ENCODE measurements around the gene NLGN1. TPM values are rescaled to one million over a fixed set of nuclear protein-coding genes. Genes with fewer than 3 reads are reported as not detected.

NLGN1 gene
- total RNA-seq, 1 donor from 2014 or later: 3.9 TPM

DNA sequence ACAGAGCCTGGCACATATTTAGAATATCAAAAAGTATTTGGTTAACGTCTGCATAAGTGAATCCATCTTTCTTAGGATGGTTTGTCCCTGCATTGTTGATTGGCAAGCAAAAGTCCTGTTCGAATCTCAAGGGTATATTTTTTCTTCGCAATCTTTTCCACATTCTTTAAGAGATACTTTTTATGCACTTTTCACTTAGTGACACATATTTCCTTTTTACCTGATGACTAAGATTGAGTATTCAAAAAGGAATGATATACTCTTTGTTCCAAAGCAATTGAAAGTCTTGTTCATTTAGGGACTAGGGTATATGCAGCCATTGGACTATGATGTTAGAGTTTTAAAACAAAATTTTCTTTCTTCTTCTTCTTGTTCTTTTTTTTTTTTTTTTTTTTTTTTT is 349.9 kb downstream of the NLGN1 start:
- no peak overlapping the region for H3K27ac ChIP-seq
- H3K27me3 ChIP-seq (ENCODE audit: low read depth): no peaks in the 10 kb centered on the region
- DNase-seq: no peak
- no peaks in the 10 kb centered on the region for H3K9me3 ChIP-seq
- no peaks in the 10 kb centered on the region for H3K4me1 ChIP-seq
- TF ChIP-seq CTCF (IDR thresholded peaks at IDR 0.05): no peak
- ATAC-seq: no peak
- intact Hi-C loops (cut with DNase I): no loop called here
- H3K4me3 ChIP-seq: no peak overlapping the region
- no peaks in the 10 kb centered on the region for H3K36me3 ChIP-seq

GRCh38 chr3:173748105-173748504 is 350.6 kb downstream of the NLGN1 start:
- DNase-seq: no peak
- Histone ChIP-seq H3K9me3 (no peaks in the 10 kb centered on the region), H3K27ac (no peak overlapping the region), H3K36me3 (no peaks in the 10 kb centered on the region), H3K4me1 (no peaks in the 10 kb centered on the region), H3K4me3 (no peak overlapping the region), H3K27me3 (ENCODE audit: low read depth) (no peaks in the 10 kb centered on the region)
- no peak for ATAC-seq
- TF ChIP-seq CTCF (IDR thresholded peaks at IDR 0.05): no peak
- intact Hi-C loops (cut with DNase I): no loop called here

- no peak for TF ChIP-seq CTCF (IDR thresholded peaks at IDR 0.05)
- no peak overlapping the region for H3K27ac ChIP-seq
- no peaks in the 10 kb centered on the region for H3K9me3 ChIP-seq
- ATAC-seq: no peak
- no peak for DNase-seq
- H3K4me3 ChIP-seq: no peak overlapping the region
- H3K27me3 ChIP-seq (ENCODE audit: low read depth): no peaks in the 10 kb centered on the region
- intact Hi-C loops (cut with DNase I): no loop called here
- no peaks in the 10 kb centered on the region for H3K4me1 ChIP-seq
- no peaks in the 10 kb centered on the region for H3K36me3 ChIP-seq
Measured at GRCh38 chr3:173750095-173750494, 352.6 kb downstream of the NLGN1 start.

- no peak for ATAC-seq
Measured at GRCh38 chr3:173750591-173750990, 353.0 kb downstream of the NLGN1 start.

DNA sequence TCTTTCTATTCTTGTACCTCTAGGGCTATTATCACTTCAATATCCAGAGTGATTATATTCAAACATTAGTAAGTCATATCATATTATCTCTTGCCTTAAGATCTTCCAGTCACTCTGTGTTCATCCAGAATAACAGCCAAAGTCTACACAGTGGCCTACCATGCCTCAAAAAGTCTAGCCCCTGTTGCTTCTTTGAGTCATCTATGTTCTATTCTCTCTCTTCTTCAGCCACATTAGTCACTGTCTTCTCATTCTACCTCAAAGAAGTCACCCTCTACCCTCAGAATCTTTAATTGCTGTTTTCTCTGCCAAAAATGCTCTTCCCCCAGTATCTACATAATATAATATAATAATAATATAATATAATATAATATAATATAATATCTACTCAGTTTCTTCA is 356.0 kb downstream of the NLGN1 start:
- Histone ChIP-seq H3K36me3 (no peaks in the 10 kb centered on the region), H3K27ac (no peak overlapping the region), H3K9me3 (no peaks in the 10 kb centered on the region), H3K4me3 (no peak overlapping the region), H3K27me3 (ENCODE audit: low read depth) (no peaks in the 10 kb centered on the region), H3K4me1 (no peaks in the 10 kb centered on the region)
- intact Hi-C loops (cut with DNase I): no loop called here
- no peak for ATAC-seq
- no peak for DNase-seq
- TF ChIP-seq CTCF (IDR thresholded peaks at IDR 0.05): no peak

More at GRCh38 chr3:173750591-173750990, 353.0 kb downstream of the NLGN1 start:
- no peaks in the 10 kb centered on the region for H3K36me3 ChIP-seq
- DNase-seq: no peak
- H3K9me3 ChIP-seq: no peaks in the 10 kb centered on the region
- no peak overlapping the region for H3K27ac ChIP-seq
- no peaks in the 10 kb centered on the region for H3K4me1 ChIP-seq
- H3K4me3 ChIP-seq: no peak overlapping the region
- intact Hi-C loops (cut with DNase I): no loop called here
- TF ChIP-seq CTCF (IDR thresholded peaks at IDR 0.05): no peak
- no peaks in the 10 kb centered on the region for H3K27me3 ChIP-seq (ENCODE audit: low read depth)

DNA sequence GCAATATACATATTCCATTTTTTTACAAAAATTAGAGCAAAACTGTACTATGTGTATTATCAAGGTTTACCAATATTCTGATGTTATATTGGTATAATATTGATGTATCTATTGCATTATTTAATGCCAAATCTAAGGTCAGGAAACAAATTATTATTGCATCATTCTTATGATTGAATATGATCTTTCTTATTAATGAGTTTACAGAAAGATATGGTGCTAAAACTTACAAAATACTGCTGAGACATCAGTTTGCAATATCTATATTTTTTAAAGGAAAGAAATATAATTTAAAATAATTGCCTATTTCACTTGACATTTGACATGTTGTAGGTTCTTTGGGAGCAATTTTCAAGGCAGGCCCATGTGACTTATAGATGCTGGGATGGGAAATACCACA is 357.6 kb downstream of the NLGN1 start:
- ATAC-seq (no peak), DNase-seq (no peak)
- no peak for TF ChIP-seq CTCF (IDR thresholded peaks at IDR 0.05)

More for the DNA sequence above, 357.6 kb downstream of the NLGN1 start:
- Histone ChIP-seq H3K9me3 (no peaks in the 10 kb centered on the region), H3K27ac (no peak overlapping the region), H3K36me3 (no peaks in the 10 kb centered on the region), H3K4me3 (no peak overlapping the region), H3K4me1 (no peaks in the 10 kb centered on the region), H3K27me3 (ENCODE audit: low read depth) (no peaks in the 10 kb centered on the region)
- intact Hi-C loops (cut with DNase I): no loop called here

All from lower lobe of right lung (tissue), 2 donors.